ENCODE measurements around the gene TMEM138. TPM values are rescaled to one million over a fixed set of nuclear protein-coding genes. Genes with fewer than 3 reads are reported as not detected.

TMEM138 gene
- total RNA-seq = 19.6 and 27.9 TPM in 2 replicates

GRCh38 chr11:61361741-61362541, at the start of gene TMEM138, which contains the start of gene CYB561A3:
Gene TMEM138, plus strand, starts transcription at chr11:61362374. Its CDS starts 2,017 bp downstream, at chr11:61364391.
Gene CYB561A3, minus strand, starts transcription at chr11:61361882. Its CDS starts 5,169 bp downstream, at chr11:61356713.

DNA sequence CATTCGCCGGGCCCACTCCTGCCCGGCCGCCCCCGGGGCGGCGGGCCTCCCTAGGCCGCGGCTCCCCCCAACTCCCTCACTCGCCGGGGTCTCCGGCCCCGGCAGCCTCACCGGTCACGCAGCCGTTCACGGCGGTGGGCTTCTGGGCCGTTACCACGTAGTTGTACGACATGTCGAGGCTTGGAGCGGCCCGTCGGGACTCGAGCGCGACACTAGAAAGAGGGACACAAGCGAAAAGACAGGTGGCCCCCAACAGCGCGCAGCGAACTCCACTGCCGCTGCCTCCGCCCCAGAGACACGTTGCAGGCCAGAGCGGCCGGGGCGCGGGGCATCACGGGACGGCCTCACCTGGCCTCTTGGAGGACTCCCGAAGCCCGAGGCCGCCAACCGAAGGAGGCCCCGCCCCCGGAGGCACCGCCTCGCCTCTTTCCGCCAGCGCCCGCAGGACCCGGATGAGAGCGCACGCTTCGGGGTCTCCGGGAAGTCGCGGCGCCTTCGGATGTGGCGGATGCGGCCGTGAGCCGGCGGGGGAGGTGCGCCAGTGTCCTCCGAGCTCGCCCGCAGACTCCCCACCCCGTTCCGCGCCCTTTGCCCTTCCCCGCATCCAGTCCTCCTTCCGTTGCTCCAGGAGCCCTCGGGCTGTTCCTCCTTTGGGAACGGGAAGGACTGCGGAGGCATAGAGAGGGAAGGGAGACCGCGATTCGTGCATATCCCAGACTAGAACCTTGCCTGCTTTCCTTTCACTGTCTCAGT, 29.2 kb upstream of the TMEM138 start, which contains the start of the genes DDB1 and TKFC:
TSS of gene DDB1 (minus strand) at position 309 of the 753 bp plus-strand sequence. CDS start at position 172, 137 bp downstream.
TSS of gene TKFC (plus strand) at position 432 of the 753 bp plus-strand sequence. CDS start 1,501 bp downstream, outside the sequence.

Other genes with a start within 250 kb of the TMEM138 start
- 11.8 and 24.8 TPM in 2 replicates for gene VPS37C, start 200.9 kb upstream of the TMEM138 start, total RNA-seq
- not detected in 2 replicates for gene PGA3, start 158.9 kb upstream of the TMEM138 start, total RNA-seq
- not detected in 2 replicates for gene PGA4, start 140.0 kb upstream of the TMEM138 start, total RNA-seq
- not detected in 2 replicates for gene PGA5, start 121.2 kb upstream of the TMEM138 start, total RNA-seq
- gene VWCE, start 67.1 kb upstream of the TMEM138 start, total RNA-seq = 2.3 and 2.6 TPM in 2 replicates
- 149 and 190 TPM in 2 replicates for gene DDB1, start 29.3 kb upstream of the TMEM138 start, total RNA-seq
- 27.5 and 28.5 TPM in 2 replicates for gene TKFC, start 29.1 kb upstream of the TMEM138 start, total RNA-seq
- 51.8 and 72.4 TPM in 2 replicates for gene CYB561A3, start 492 bp upstream of the TMEM138 start, total RNA-seq
- gene TMEM216, start 30.2 kb downstream of the TMEM138 start, total RNA-seq = 12.4 and 14.0 TPM in 2 replicates
- gene CPSF7, start 67.6 kb downstream of the TMEM138 start, total RNA-seq = 38.4 and 44.2 TPM in 2 replicates
- 36.4 and 45.3 TPM in 2 replicates for gene SDHAF2, start 67.8 kb downstream of the TMEM138 start, total RNA-seq
- gene LRRC10B, start 146.4 kb downstream of the TMEM138 start, total RNA-seq = 0.64 TPM in 1 of 2 replicates, not detected in the other
- gene SYT7, start 218.7 kb downstream of the TMEM138 start, total RNA-seq = 1.5 and 1.8 TPM in 2 replicates

Measured in epithelial cell of alveolus of lung (primary cell).